Lower lobe of right lung (tissue), 2 donors: ENCODE results near the gene PILRA. TPM values are rescaled to one million over a fixed set of nuclear protein-coding genes. Genes with fewer than 3 reads are reported as not detected.
"Not testable (repeated sequence)": the region's sequence is repeated elsewhere in the genome, so short reads cannot be mapped to it uniquely, and the experiment has no call there.

Experiments
- ATAC-seq, 2 donors: fragments of 200-7000 bp; cut with Tn5 transposase; one replicate each; pipeline ENCODE4 v1.9.1; 2020 to 2022; ENCODE audit warnings: mild to moderate bottlenecking in 2 of 2, moderate library complexity in 2 of 2
- DNase-seq: peaks from one replicate; pipeline ENCODE4 v3.0.0-alpha.2; 2020
- H3K27ac ChIP-seq: fragments of 200-600 bp; one replicate; pipeline ENCODE4 v1.8.0; 2022
- H3K27me3 ChIP-seq: fragments of 200-600 bp; one replicate; pipeline ENCODE4 v1.8.0; 2022; ENCODE audit warnings: low read depth
- H3K36me3 ChIP-seq: fragments of 200-600 bp; one replicate; pipeline ENCODE4 v1.8.0; 2022; ENCODE audit warnings: mild to moderate bottlenecking
- H3K4me1 ChIP-seq: fragments of 200-600 bp; one replicate; pipeline ENCODE4 v1.8.0; 2022
- H3K4me3 ChIP-seq: fragments of 200-600 bp; one replicate; pipeline ENCODE4 v1.8.0; 2022; ENCODE audit warnings: mild to moderate bottlenecking
- H3K9me3 ChIP-seq: fragments of 200-600 bp; one replicate; pipeline ENCODE4 v1.8.0; 2022
- intact Hi-C: fragments of 100-400 bp; cut with DNase I; formaldehyde crosslinking; loops from one replicate; pipeline ENCODE4 v1.11.0; 2022
- total RNA-seq: library from RNA; stranded (reverse); fragmentation: NEBNext Ultra II Directional; extraction: Animal tissue kit (Norgen Biotek cat#: 25700); gene quantifications from one replicate; pipeline ENCODE4 v1.2.1, GENCODE V29; 2021
- TF ChIP-seq, protein P1 (sequence below): fragments of 200-600 bp; IDR thresholded peaks from one replicate; pipeline ENCODE4 v1.8.0; 2022; ENCODE audit warnings: antibody characterized with exemption, mild to moderate bottlenecking
- donor health status: DM: no; HTN: yes; CAD: no; lungs with severe emphysema.

PILRA gene
- total RNA-seq, 1 donor from 2014 or later, result 48.7 TPM

DNA sequence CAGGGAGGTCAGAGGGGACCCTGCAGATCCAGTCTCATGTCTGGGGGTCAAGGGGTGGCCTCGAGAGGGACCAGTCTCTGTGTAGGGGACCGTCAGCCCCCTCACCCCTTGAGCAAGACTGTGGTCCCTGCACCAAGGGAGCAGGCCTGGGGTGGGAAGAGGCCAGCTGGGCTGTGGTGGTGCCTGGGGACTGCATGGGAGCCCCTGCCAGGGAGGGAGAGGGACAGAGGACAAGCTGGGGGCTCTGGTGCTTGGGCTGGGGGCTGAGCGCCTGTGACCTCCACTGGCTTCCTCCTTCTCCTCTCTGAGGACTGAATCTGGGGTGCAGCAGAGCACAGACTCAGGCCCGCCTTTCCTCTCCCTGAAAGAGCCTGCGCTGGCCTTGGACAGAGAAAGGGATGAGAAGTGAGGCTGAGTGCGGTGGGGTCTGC is 16.1 kb upstream of the PILRA start:
- DNase-seq (no peak), ATAC-seq (no peak)
- TF ChIP-seq, protein P1, sequence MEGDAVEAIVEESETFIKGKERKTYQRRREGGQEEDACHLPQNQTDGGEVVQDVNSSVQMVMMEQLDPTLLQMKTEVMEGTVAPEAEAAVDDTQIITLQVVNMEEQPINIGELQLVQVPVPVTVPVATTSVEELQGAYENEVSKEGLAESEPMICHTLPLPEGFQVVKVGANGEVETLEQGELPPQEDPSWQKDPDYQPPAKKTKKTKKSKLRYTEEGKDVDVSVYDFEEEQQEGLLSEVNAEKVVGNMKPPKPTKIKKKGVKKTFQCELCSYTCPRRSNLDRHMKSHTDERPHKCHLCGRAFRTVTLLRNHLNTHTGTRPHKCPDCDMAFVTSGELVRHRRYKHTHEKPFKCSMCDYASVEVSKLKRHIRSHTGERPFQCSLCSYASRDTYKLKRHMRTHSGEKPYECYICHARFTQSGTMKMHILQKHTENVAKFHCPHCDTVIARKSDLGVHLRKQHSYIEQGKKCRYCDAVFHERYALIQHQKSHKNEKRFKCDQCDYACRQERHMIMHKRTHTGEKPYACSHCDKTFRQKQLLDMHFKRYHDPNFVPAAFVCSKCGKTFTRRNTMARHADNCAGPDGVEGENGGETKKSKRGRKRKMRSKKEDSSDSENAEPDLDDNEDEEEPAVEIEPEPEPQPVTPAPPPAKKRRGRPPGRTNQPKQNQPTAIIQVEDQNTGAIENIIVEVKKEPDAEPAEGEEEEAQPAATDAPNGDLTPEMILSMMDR, result no peak
- Histone ChIP-seq H3K36me3 (peaks cover 99% of the 10 kb centered on the region), H3K4me1 (no peaks in the 10 kb centered on the region), H3K4me3 (no peak overlapping the region), H3K9me3 (no peaks in the 10 kb centered on the region), H3K27me3 (no peaks in the 10 kb centered on the region), H3K27ac (no peak overlapping the region)
- intact Hi-C loops, result no loop called here

DNA sequence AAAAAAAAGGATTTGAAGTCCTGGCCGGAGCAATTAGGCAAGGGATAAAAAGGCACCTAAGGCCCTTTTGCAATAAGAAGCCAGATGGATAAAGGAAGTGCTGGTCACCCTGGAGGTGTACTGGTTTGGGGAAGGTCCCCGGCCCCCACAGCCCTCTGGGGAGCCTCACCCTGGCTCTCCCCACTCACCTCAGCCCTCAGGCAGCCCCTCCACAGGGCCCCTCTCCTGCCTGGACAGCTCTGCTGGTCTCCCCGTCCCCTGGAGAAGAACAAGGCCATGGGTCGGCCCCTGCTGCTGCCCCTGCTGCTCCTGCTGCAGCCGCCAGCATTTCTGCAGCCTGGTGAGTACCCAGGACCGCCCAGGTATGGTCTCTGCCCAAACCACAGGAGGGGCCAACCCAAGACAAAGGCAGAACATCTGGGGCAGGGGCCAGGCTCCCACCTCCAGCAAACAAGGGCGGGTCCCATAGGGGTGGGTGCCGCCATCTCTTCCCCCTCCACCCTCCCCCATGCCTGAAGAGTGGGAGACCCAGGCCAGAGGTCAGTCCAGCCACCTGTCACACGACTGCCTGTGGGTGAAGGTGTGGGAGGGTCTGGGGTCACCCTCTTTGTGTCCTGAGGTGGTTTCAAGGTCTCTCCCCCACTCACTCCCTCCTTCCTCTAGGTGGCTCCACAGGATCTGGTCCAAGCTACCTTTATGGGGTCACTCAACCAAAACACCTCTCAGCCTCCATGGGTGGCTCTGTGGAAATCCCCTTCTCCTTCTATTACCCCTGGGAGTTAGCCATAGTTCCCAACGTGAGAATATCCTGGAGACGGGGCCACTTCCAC is 15.0 kb upstream of the PILRA start, which contains the start of gene PILRB:
PILRB (plus strand) TSS at position 91 of the 830 bp plus-strand sequence; CDS start at position 277, 186 bp downstream.
- Histone ChIP-seq H3K4me3 (no peak within 1 kb of the TSS), H3K36me3 (peaks cover 99% of the 10 kb centered on the region), H3K4me1 (no peaks in the 10 kb centered on the region), H3K9me3 (no peaks in the 10 kb centered on the region), H3K27me3 (no peaks in the 10 kb centered on the region), H3K27ac (no peak within 1 kb of the TSS)
- ATAC-seq, result peak in 1 of 2 donors; percentile 16
- intact Hi-C loops, result no loop called here
- TF ChIP-seq, protein P1, result no peak
- DNase-seq, result peak; percentile 39

DNA sequence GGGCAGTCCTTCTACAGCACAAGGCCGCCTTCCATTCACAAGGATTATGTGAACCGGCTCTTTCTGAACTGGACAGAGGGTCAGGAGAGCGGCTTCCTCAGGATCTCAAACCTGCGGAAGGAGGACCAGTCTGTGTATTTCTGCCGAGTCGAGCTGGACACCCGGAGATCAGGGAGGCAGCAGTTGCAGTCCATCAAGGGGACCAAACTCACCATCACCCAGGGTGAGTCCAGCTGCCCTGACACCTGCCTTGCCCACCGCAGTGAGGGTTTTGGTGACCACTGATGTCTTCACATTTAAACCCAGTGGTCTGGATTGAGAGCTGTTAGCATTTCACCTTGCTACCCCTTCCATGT is 14.5 kb upstream of the PILRA start:
- intact Hi-C loops, result no loop called here
- peaks cover 99% of the 10 kb centered on the region for H3K36me3 ChIP-seq
- no peak for ATAC-seq
- TF ChIP-seq, protein P1, result no peak
- H3K9me3 ChIP-seq, result no peaks in the 10 kb centered on the region
- H3K4me3 ChIP-seq, result no peak overlapping the region
- DNase-seq, result peak; percentile 20
- H3K27me3 ChIP-seq, result no peaks in the 10 kb centered on the region
- no peaks in the 10 kb centered on the region for H3K4me1 ChIP-seq
- no peak overlapping the region for H3K27ac ChIP-seq

DNA sequence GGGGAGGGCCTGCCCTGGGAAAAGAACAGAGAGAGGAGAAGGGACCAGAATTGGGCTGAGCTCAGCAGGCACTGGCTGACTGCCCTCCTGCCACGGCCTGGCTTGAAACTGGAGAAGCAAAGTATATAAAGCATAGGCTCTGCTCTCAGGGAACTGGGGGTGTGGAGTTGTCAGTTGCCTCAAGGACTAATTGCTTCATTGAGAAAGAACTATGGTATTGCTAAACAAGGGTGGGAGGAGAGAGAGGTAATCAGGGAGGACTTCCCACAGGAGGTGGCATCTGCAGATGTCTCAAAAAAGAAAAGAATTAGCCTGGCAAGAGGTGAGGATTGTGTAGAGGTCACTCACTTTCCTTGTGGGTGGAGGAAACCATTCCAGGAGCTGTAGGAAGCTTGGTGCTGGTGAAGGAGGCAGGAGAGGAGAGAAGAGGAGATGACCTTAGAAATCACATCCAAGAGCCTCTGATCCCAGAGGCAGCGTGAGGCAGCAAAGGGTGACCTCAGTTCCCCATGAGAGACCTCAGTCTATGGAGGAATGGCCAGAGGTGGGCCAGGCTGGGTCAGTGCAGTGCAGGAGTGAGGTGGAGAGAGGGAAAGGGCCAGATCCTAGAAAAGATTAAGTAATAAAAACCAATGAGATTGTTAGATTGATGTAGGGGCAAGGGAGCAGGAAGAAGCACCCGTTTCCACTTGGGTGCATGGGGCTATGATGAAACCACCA is 13.0 kb upstream of the PILRA start:
- TF ChIP-seq, protein P1, result no peak
- intact Hi-C loops, result no loop called here
- DNase-seq (peak; percentile 24), ATAC-seq (no peak)
- no peak overlapping the region for H3K4me3 ChIP-seq
- H3K27me3 ChIP-seq, result no peaks in the 10 kb centered on the region
- peaks cover 95% of the 10 kb centered on the region for H3K36me3 ChIP-seq
- H3K9me3 ChIP-seq, result no peaks in the 10 kb centered on the region
- no peaks in the 10 kb centered on the region for H3K4me1 ChIP-seq
- H3K27ac ChIP-seq, result no peak overlapping the region

DNA sequence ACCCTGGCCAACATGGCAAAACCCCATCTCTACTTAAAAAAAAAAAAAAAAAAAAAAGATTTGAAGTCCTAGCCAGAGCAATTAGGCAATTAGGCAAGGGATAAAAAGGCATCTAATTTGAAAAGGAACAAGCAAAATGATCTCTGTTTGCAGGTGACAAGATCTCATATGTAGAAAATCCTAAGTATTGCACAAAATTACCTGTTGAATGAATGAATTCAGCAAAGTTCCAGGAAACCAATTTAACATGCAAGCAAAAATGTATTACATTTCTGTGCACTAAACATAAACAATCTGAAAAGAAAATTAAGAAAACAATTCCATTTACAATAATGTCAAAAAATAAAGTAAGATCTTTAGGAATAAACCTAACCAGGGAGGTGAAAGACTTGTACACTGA is 10.2 kb upstream of the PILRA start:
- H3K27ac ChIP-seq, result no peak overlapping the region
- intact Hi-C loops, result no loop called here
- H3K4me3 ChIP-seq, result no peak overlapping the region
- H3K27me3 ChIP-seq, result no peaks in the 10 kb centered on the region
- DNase-seq (no peak), ATAC-seq (no peak)
- TF ChIP-seq, protein P1, result no peak
- H3K9me3 ChIP-seq, result no peaks in the 10 kb centered on the region
- peaks cover 71% of the 10 kb centered on the region for H3K36me3 ChIP-seq
- peaks cover 6% of the 10 kb centered on the region for H3K4me1 ChIP-seq

DNA sequence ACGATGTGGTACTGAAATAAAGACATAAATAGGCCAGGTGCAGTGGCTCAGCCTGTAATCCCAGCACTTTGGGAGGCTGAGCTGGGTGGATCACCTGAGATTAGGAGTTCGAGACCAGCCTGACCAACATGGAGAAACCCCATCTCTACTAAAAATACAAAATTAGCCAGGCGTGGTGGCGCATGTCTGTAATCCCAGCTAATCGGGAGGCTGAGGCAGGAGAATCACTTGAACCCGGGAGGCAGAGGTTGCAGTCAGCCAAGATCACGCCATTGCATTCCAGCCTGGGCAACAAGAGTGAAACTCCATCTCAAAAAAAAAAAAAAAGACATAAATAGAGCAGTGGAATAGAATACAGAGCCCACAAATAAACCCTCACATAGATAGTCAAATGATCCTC is 9.5 kb upstream of the PILRA start:
- H3K4me1 ChIP-seq, H3K27ac ChIP-seq, H3K27me3 ChIP-seq, H3K4me3 ChIP-seq, DNase-seq, H3K9me3 ChIP-seq, intact Hi-C loops, ATAC-seq: not testable (repeated sequence)
- peaks cover 66% of the 10 kb centered on the region for H3K36me3 ChIP-seq
